Breast epithelium (tissue), 4 donors: ENCODE measurements around the gene KIF21A. TPM values are rescaled to one million over a fixed set of nuclear protein-coding genes. Genes with fewer than 3 reads are reported as not detected.
A peak's percentile ranks its signal among the peaks of the same experiment; 100 is the strongest.

Experiments used
- DNase-seq, 2 donors: peaks; one replicate each; pipeline ENCODE4 v3.0.0-alpha.2; 2019; ENCODE audit warnings: low spot score in 2 of 2
- H3K27ac ChIP-seq, 2 donors: fragments of 200-600 bp; sonication (generic) in 1 of 2; one replicate each; pipeline ENCODE4 v1.5.1; 2016 to 2019; ENCODE audit warnings: mild to moderate bottlenecking in 1 of 2
- H3K27me3 ChIP-seq, 2 donors: fragments of 200-600 bp; sonication (generic) in 1 of 2; one replicate each; pipeline versions ENCODE4 v1.5.1 to v1.6.0; 2017 to 2019; ENCODE audit warnings: control low read depth in 1 of 2, mild to moderate bottlenecking in 1 of 2
- H3K36me3 ChIP-seq: fragments of 200-600 bp; one replicate; pipeline ENCODE4 v1.5.1; 2019
- H3K4me1 ChIP-seq, 2 donors: fragments of 200-600 bp; sonication (generic); one replicate each; pipeline ENCODE4 v1.5.1; 2016 to 2019; ENCODE audit warnings: control low read depth in 1 of 2
- H3K4me3 ChIP-seq, 3 donors: fragments of 200-600 bp; sonication (generic); 1 replicate in 2 of 3; 2 replicates in 1 of 3; pipeline ENCODE4 v1.5.1; 2016 to 2019; ENCODE audit warnings: mild to moderate bottlenecking in 3 of 3, moderate library complexity in 2 of 3
- H3K9me3 ChIP-seq, 2 donors: fragments of 200-600 bp; sonication (generic) in 1 of 2; one replicate each; pipeline ENCODE4 v1.5.1; 2016 to 2019; ENCODE audit warnings: control low read depth in 1 of 2
- POLR2A ChIP-seq: fragments of 450-650 bp; IDR thresholded peaks from one replicate; pipeline ENCODE4 v1.6.1; 2016; ENCODE audit warnings: antibody characterized with exemption, mild to moderate bottlenecking, moderate library complexity
- POLR2AphosphoS5 ChIP-seq, 3 donors: sonication (generic); formaldehyde crosslinking; IDR thresholded peaks; one replicate each; pipeline ENCODE4 v1.6.1; 2017; ENCODE audit warnings: antibody characterized with exemption in 3 of 3
- intact Hi-C: fragments of 100-400 bp; cut with DNase I; formaldehyde crosslinking; loops from one replicate; pipeline ENCODE4 v1.15.1; 2023; ENCODE audit warnings: low total_unique reads
- total RNA-seq, 3 donors: library from RNA; depleted of rRNA; stranded (reverse); fragments of >200 nt; gene quantifications; one replicate each; pipeline ENCODE4 v1.1.0, GENCODE V29; 2016
- TF ChIP-seq, protein P1 (sequence below), 3 donors: fragments of 450-650 bp; IDR thresholded peaks; one replicate each; pipeline ENCODE4 v1.5.1; 2016 to 2017; ENCODE audit warnings: antibody characterized with exemption in 3 of 3, mild to moderate bottlenecking in 3 of 3, moderate library complexity in 3 of 3

Gene KIF21A
- total RNA-seq, 3 donors from 2014 or later = 10.2 to 23.7 (median 11.7) TPM

DNA sequence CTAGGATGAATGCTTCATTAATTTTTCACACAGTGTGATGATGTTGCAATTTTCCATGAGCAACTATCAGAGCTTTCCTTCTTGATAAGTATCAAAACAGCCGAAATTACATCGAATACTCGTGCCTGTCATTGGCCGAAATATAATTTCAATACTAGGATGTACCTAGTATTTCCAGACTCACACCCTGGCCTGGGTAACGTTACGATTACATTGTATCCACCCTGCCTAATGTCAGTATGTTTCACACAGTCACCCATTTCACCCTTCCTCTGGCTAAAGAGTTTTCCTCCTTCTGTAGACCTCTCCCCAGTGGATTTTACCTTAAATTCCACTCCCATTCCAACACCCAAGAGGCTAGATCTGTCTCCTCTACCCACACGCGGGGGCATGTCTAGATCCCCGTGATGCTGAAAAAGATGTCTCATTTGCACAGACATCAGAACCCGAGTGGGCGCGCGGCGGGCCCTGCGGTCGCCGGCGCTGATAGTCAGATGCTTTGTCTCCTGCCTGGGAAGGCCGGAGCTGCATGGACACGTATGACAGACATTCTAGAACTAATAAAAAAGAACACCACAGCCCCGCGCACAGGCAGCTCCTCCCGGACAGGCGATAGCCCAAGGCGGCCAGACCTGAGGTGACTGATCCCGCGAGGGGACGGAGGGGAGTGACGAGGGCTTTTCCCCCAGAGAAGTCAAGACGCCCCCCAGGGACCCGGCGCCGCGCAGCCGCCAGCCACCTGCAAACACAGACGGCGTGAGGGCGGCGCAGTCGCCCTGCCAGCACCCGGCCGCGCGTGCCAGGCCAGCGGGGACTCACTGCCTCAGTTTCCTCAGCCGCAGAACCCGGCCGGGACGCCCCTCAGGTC lies 723 bp downstream of the KIF21A start:
- intact Hi-C loops = no loop called here
- Histone ChIP-seq H3K4me1 (no peaks in the 10 kb centered on the region), H3K36me3 (no peaks in the 10 kb centered on the region), H3K27me3 (no peaks in the 10 kb centered on the region), H3K9me3 (no peaks in the 10 kb centered on the region), H3K4me3 (peak overlapping the region; percentile 82 to 95 (median 84)), H3K27ac (peak overlapping the region; percentile 84 to 85)
- peak in 1 of 2 donors; percentile 54 for DNase-seq
- TF ChIP-seq, protein P1, sequence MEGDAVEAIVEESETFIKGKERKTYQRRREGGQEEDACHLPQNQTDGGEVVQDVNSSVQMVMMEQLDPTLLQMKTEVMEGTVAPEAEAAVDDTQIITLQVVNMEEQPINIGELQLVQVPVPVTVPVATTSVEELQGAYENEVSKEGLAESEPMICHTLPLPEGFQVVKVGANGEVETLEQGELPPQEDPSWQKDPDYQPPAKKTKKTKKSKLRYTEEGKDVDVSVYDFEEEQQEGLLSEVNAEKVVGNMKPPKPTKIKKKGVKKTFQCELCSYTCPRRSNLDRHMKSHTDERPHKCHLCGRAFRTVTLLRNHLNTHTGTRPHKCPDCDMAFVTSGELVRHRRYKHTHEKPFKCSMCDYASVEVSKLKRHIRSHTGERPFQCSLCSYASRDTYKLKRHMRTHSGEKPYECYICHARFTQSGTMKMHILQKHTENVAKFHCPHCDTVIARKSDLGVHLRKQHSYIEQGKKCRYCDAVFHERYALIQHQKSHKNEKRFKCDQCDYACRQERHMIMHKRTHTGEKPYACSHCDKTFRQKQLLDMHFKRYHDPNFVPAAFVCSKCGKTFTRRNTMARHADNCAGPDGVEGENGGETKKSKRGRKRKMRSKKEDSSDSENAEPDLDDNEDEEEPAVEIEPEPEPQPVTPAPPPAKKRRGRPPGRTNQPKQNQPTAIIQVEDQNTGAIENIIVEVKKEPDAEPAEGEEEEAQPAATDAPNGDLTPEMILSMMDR (IDR thresholded peaks at IDR 0.05) = no peak
- no peak for TF ChIP-seq POLR2A
- TF ChIP-seq POLR2AphosphoS5 (IDR thresholded peaks at IDR 0.05) = no peak

DNA sequence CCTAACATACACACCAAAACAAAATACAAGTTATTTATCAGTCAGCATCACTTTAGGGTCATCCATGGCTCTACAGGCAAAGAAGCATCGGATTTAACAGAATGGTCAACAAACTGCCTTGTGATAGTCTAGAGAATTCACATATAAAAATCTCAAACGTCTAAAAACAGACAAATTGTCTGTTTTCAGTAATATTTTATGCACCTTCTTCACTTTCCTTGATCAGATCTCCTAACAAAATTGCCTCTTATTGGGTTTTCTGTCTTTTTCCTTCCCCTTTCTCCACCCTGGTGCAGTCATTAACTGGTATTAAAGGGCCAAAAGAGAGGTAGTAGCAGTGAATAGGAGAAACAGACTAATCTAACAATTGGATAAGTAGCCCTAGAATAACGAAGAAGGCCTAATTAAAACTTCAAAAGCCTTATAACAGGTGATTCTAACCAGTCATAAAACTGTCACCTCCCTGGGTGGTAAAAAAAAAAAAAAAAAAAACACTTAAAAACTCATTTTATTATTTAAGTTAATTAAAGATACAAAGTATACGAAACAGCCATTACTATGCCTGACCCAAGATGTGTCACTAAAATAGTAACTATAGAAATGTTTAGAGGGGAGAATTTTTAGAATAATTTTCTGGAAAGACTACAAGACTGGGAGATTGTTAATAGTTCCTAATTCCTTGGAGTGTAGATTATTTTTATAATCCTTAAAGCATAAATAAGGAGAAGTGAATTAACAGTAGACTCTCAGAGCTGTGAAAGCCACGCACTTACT lies 1.5 kb downstream of the KIF21A start:
- H3K9me3 ChIP-seq = no peaks in the 10 kb centered on the region
- DNase-seq = no peak
- H3K27me3 ChIP-seq = no peaks in the 10 kb centered on the region
- H3K4me1 ChIP-seq = no peaks in the 10 kb centered on the region
- no peaks in the 10 kb centered on the region for H3K36me3 ChIP-seq
- H3K27ac ChIP-seq = no peak overlapping the region
- intact Hi-C loops = no loop called here
- TF ChIP-seq POLR2AphosphoS5 (IDR thresholded peaks at IDR 0.05) (no peak), POLR2A (no peak)
- TF ChIP-seq, protein P1 (IDR thresholded peaks at IDR 0.05) = no peak
- H3K4me3 ChIP-seq = peak overlapping the region in 1 of 3 donors; percentile 95

DNA sequence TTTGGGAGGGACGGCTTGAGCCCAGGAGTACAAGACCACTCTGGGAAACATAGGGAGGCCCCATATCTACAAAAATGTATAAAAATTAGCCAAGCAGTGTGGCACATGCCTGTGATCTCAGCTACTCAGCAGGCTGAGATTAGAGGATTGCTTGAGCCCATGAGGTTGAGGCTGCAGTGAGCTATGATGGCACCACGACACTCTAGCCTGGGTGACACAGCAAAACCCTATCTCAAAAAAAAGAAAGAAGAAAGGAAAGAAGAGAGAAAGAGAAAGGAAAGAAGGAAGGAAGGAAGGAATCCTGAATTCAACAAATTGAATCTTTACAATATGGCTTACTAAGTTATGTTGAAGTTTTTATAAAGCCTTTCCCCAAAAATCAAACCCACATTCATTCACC lies 2.1 kb downstream of the KIF21A start:
- Histone ChIP-seq H3K4me3 (no peak overlapping the region), H3K27ac (no peak overlapping the region), H3K27me3 (no peaks in the 10 kb centered on the region), H3K9me3 (no peaks in the 10 kb centered on the region), H3K36me3 (no peaks in the 10 kb centered on the region), H3K4me1 (no peaks in the 10 kb centered on the region)
- intact Hi-C loops = no loop called here
- DNase-seq = no peak
- TF ChIP-seq, protein P1 (IDR thresholded peaks at IDR 0.05) = no peak
- TF ChIP-seq POLR2A = no peak
- no peak for TF ChIP-seq POLR2AphosphoS5 (IDR thresholded peaks at IDR 0.05)

DNA sequence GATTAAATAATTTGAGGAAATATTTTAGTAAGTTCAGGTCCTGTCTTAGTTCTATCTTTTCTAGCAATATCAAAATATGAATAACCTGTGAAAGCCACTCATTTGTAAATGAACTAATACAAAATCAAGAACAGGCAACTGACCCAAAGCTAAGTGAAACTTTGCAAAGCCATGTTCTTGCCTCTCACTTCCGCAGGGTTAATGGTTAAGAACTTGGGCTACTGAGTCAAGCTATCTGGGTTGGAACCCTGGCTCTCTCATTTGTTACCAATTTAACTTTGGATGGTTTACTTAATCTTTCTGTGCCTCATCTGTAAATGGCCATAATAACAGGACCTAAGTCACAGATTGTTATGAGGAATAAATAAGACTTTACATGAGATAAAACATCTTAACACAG lies 2.8 kb downstream of the KIF21A start:
- intact Hi-C loops = no loop called here
- H3K4me1 ChIP-seq = no peaks in the 10 kb centered on the region
- H3K4me3 ChIP-seq = no peak overlapping the region
- H3K27me3 ChIP-seq = no peaks in the 10 kb centered on the region
- no peaks in the 10 kb centered on the region for H3K36me3 ChIP-seq
- TF ChIP-seq POLR2A = no peak
- TF ChIP-seq POLR2AphosphoS5 (IDR thresholded peaks at IDR 0.05) = no peak
- TF ChIP-seq, protein P1 (IDR thresholded peaks at IDR 0.05) = no peak
- no peak for DNase-seq
- H3K9me3 ChIP-seq = no peaks in the 10 kb centered on the region
- H3K27ac ChIP-seq = no peak overlapping the region

DNA sequence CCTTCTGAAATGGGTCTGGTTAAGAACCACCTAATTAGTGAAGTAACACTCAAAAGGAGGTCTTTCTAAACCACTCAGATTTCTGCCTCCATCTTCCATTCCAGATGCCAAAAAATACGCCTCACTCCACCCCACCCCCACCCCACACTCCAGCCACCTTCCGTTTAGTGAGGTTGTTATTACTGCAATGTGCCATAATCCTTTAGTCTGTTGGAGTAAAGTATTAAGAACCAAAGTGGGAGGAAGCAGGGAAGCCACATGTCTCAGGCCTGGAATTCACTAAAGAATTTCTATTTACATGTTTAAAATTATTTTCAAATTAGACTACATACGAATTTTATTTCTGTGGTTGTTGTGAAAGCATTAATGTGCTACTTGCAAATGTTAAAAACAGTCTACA lies 7.4 kb downstream of the KIF21A start:
- no peak for DNase-seq
- Histone ChIP-seq H3K27me3 (no peaks in the 10 kb centered on the region), H3K4me1 (no peaks in the 10 kb centered on the region), H3K27ac (no peak overlapping the region), H3K9me3 (no peaks in the 10 kb centered on the region), H3K4me3 (no peak overlapping the region), H3K36me3 (no peaks in the 10 kb centered on the region)
- TF ChIP-seq POLR2A (no peak), POLR2AphosphoS5 (IDR thresholded peaks at IDR 0.05) (no peak)
- TF ChIP-seq, protein P1 (IDR thresholded peaks at IDR 0.05) = no peak
- intact Hi-C loops = no loop called here
